Thymus (tissue), 11 donors: ENCODE measurements around the gene MAPK11. TPM values are rescaled to one million over a fixed set of nuclear protein-coding genes. Genes with fewer than 3 reads are reported as not detected.

Experiments
- DNase-seq, 9 donors: peaks; one replicate each; pipeline ENCODE4 v3.0.0-alpha.2; 2013; ENCODE audit warnings: low spot score in 9 of 9, low read depth in 6 of 9, missing footprints in 1 of 9
- H3K27ac ChIP-seq, 2 donors: one replicate each; pipeline ENCODE4 v1.5.1; 2013; ENCODE audit warnings: control low read depth in 1 of 2, low read depth in 1 of 2, low read length in 1 of 2, mild to moderate bottlenecking in 1 of 2, moderate library complexity in 1 of 2
- H3K27me3 ChIP-seq, 2 donors: one replicate each; pipeline ENCODE4 v1.5.1; 2013; ENCODE audit warnings: low read length in 1 of 2; ENCODE audit not compliant: control insufficient read depth in 2 of 2, insufficient read depth in 1 of 2
- H3K36me3 ChIP-seq, 2 donors: one replicate each; pipeline ENCODE4 v1.5.1; 2013; ENCODE audit warnings: low read length in 1 of 2, mild to moderate bottlenecking in 1 of 2, moderate library complexity in 1 of 2; ENCODE audit not compliant: control insufficient read depth in 2 of 2, insufficient read depth in 2 of 2
- H3K4me1 ChIP-seq, 2 donors: one replicate each; pipeline ENCODE4 v1.5.1; 2013; ENCODE audit warnings: low read length in 2 of 2; ENCODE audit not compliant: control insufficient read depth in 2 of 2, insufficient read depth in 2 of 2
- H3K4me3 ChIP-seq, 2 donors: one replicate each; pipeline ENCODE4 v1.5.1; 2013; ENCODE audit warnings: low read length in 2 of 2, control low read depth in 1 of 2, mild to moderate bottlenecking in 1 of 2
- H3K9me3 ChIP-seq, 2 donors: one replicate each; pipeline ENCODE4 v1.5.1; 2013; ENCODE audit warnings: low read length in 1 of 2, mild to moderate bottlenecking in 1 of 2; ENCODE audit not compliant: control insufficient read depth in 2 of 2, insufficient read depth in 1 of 2
- WGBS: extraction: QIAGEN DNeasy Blood & Tissue Kit; methylation state at CpG from one replicate; pipeline ENCODE4 v1.1.7; 2013; 5-methylcytosine and 5-hydroxymethylcytosine counted together
- polyA plus RNA-seq: library from polyadenylated mRNA; stranded (reverse); fragments of 200-250 nt; gene quantifications from one replicate; pipeline ENCODE4 v1.2.3, GENCODE V29; 2013
- total RNA-seq: library from RNA; stranded (reverse); fragments of 120-200 nt; gene quantifications from one replicate; pipeline ENCODE4 v1.2.4, GENCODE V29; 2013
- donor health status: healthy.

MAPK11 gene
- total and polyA plus RNA-seq, 2 donors, result 3.7 to 17.7 TPM

- Histone ChIP-seq H3K27me3 (peaks cover 2 to 18% of the 10 kb centered on the region in 2 donors), H3K4me3 (no peak overlapping the region), H3K9me3 (peaks cover 0 to 1% of the 10 kb centered on the region in 2 donors), H3K27ac (no peak overlapping the region), H3K36me3 (no peaks in the 10 kb centered on the region), H3K4me1 (peaks cover 12 to 25% of the 10 kb centered on the region in 2 donors)
- no peak for DNase-seq
- 71% methylated on average over 18 of the region's 18 CpGs for WGBS
Observed at GRCh38 chr22:50315289-50316113, 45.3 kb upstream of the MAPK11 start.

GRCh38 chr22:50314455-50315288, 44.5 kb upstream of the MAPK11 start:
- 15% methylated on average over 33 of the region's 33 CpGs for WGBS
- Histone ChIP-seq H3K27ac (peak overlapping the region; percentile 62 to 86), H3K9me3 (peaks cover 0 to 1% of the 10 kb centered on the region in 2 donors), H3K4me3 (peak overlapping the region; percentile 25 to 51), H3K36me3 (no peaks in the 10 kb centered on the region), H3K27me3 (peaks cover 2 to 24% of the 10 kb centered on the region in 2 donors), H3K4me1 (peaks cover 12 to 25% of the 10 kb centered on the region in 2 donors)
- peak; percentile 45 to 87 (median 66) for DNase-seq

GRCh38 chr22:50314081-50314454, 43.9 kb upstream of the MAPK11 start:
- DNase-seq, result no peak
- Histone ChIP-seq H3K27ac (peak overlapping the region in 1 of 2 donors; percentile 18), H3K9me3 (peaks cover 0 to 1% of the 10 kb centered on the region in 2 donors), H3K4me1 (peaks cover 12 to 25% of the 10 kb centered on the region in 2 donors), H3K4me3 (peak overlapping the region; percentile 25 to 51), H3K27me3 (peaks cover 5 to 30% of the 10 kb centered on the region in 2 donors), H3K36me3 (no peaks in the 10 kb centered on the region)
- WGBS, result 42% methylated on average over 14 of the region's 14 CpGs

DNA sequence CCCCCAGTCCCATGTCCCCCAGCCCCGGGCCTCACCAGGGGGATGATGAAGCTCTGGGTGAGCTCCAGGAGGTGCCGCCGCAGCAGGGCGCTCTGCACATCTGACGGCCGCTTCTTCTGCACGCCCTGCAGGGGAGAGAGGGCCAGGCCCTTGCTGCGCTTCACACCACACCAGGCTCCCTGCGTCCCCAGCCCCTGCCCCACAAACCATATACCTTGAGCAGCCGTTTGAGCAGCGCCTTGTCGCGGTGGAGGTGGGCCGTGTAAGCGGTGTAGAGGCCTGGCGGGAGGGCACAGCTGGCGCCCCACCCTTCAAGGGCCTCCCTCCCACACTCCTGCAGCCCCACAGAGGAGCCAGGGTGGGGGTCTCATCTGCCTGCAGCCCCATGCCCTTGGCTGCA, 43.4 kb upstream of the MAPK11 start:
- Histone ChIP-seq H3K27ac (no peak overlapping the region), H3K36me3 (no peaks in the 10 kb centered on the region), H3K4me1 (peaks cover 12 to 25% of the 10 kb centered on the region in 2 donors), H3K4me3 (no peak overlapping the region), H3K27me3 (peaks cover 10 to 35% of the 10 kb centered on the region in 2 donors), H3K9me3 (peaks cover 0 to 1% of the 10 kb centered on the region in 2 donors)
- WGBS, result 73% methylated on average over 17 of the region's 17 CpGs
- DNase-seq, result peak in 1 of 9 donors; percentile 41

DNA sequence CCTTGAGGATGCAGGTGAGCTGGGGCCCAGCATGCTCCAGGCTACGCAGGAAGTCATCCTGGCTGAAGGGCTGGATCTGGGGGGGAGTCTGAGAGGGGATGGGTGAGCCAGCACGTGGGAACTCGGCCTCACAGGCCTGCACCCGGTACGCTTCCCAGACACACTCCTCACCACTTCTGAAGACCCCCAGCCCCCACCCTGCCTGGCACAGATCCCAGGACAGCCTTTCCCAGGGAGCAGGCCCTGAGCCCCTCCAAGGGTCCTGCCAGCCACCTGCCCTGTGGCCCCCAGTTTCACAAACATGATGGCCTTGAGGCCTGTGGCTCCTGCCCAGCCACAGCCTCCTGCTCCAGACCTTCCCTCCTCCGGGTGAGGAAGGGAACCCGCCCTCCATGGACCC, 42.8 kb upstream of the MAPK11 start:
- Histone ChIP-seq H3K4me1 (peaks cover 12 to 29% of the 10 kb centered on the region in 2 donors), H3K27ac (no peak overlapping the region), H3K9me3 (peaks cover 1% of the 10 kb centered on the region in 2 donors), H3K36me3 (no peaks in the 10 kb centered on the region), H3K27me3 (peaks cover 16 to 41% of the 10 kb centered on the region in 2 donors), H3K4me3 (no peak overlapping the region)
- WGBS, result 87% methylated on average over 7 of the region's 7 CpGs
- DNase-seq, result no peak

GRCh38 chr22:50312371-50312770, 42.2 kb upstream of the MAPK11 start:
- Histone ChIP-seq H3K27me3 (peaks cover 19 to 46% of the 10 kb centered on the region in 2 donors), H3K9me3 (peaks cover 1 to 4% of the 10 kb centered on the region in 2 donors), H3K27ac (no peak overlapping the region), H3K4me3 (no peak overlapping the region), H3K36me3 (no peaks in the 10 kb centered on the region), H3K4me1 (peaks cover 12 to 31% of the 10 kb centered on the region in 2 donors)
- DNase-seq, result no peak
- WGBS, result over 99% methylated on average over 12 of the region's 12 CpGs

DNA sequence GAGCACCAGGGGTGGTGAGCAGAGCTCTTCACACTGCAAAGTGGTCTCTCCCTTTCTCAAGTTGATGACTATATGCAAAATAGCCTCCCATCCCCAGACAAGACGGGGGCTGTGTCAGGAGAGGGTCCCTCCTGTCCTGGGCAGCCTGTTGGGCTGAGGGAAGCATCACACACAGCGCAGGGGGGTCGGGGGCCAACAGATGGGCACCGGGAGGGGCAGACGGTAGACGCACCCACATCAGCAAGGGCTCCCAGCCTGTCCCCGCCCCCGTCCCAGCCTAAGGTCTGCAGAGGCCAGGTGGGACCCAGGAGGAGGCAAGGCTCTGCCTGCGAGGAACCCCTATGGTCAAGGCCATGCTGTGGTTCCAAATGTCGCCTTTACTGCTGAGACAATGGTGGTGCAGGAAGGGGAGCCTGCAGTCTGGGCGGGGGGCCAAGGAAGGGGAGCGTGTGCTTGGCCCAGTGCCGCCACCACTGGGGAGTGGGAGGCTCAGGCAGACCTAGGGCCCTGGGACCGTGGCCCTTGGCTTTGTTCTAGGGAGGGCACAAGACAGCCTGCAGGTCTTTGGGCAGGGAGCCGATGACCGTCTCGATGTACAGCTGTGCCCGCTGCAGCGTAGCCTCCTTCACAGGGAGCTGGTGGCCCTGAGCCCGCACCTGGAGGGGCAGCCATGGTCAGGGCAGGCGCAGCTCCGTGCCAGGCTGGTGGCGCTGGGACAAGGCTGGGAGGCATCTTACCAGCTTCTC, 41.6 kb upstream of the MAPK11 start:
- Histone ChIP-seq H3K36me3 (no peaks in the 10 kb centered on the region), H3K9me3 (peaks cover 1 to 4% of the 10 kb centered on the region in 2 donors), H3K27ac (no peak overlapping the region), H3K4me1 (peaks cover 15 to 33% of the 10 kb centered on the region in 2 donors), H3K4me3 (no peak overlapping the region), H3K27me3 (peaks cover 24 to 51% of the 10 kb centered on the region in 2 donors)
- WGBS, result 96% methylated on average over 23 of the region's 23 CpGs
- DNase-seq, result no peak

- DNase-seq, result no peak
- Histone ChIP-seq H3K4me1 (peaks cover 15 to 39% of the 10 kb centered on the region in 2 donors), H3K4me3 (no peak overlapping the region), H3K9me3 (peaks cover 1 to 4% of the 10 kb centered on the region in 2 donors), H3K27ac (no peak overlapping the region), H3K36me3 (no peaks in the 10 kb centered on the region), H3K27me3 (peaks cover 32 to 59% of the 10 kb centered on the region in 2 donors)
- WGBS, result 97% methylated on average over 16 of the region's 16 CpGs
Observed at GRCh38 chr22:50310949-50311444, 40.8 kb upstream of the MAPK11 start.
